SIG-M5 (cell line): Measurements from ENCODE around the gene PDE12.
"Not testable (repeated sequence)": the region's sequence is repeated elsewhere in the genome, so short reads cannot be mapped to it uniquely, and the experiment has no call there.

Experiments
- DNase-seq: peaks from one replicate; lab custom pipeline; 2025; lab: John Stamatoyannopoulos, UW

The PDE12 gene

DNA sequence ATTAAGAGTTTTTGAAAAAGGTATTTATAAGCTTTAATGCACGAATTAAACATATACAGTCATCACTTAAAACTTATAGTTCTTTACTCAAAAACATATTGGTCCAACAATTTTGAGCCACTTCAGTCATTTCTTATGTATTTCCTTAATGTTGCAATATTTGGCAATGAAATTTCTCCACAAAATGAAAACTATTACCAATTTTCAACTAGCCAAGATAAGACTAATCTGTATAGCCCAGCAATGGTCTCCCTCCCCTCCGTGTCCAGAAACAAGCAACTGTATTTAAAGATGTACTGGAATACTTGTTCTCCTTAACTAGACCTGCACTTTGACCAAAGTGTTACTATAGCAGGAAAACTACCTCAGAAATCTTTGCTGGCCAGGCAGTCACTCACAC lies 31.8 kb downstream of the PDE12 start:
- DNase-seq: no peak

DNA sequence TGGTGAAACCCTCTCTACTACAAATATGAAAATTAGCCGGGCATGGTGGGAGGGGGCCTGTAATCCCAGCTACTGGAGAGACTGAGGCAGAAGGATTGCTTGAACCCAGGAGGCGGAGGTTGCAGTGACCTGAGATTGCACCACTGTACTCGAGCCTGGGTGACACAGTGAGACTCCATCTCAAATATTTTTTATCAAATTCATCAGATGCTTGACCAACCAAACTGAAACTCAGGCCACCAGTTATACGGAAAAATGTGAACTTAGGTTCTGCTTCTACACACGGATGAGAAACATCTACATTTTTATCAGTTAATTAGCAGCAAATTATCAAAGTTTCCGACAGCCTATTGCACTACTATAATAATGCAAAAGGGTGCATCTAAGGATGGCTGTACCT lies 36.2 kb downstream of the PDE12 start:
- DNase-seq: no peak

DNA sequence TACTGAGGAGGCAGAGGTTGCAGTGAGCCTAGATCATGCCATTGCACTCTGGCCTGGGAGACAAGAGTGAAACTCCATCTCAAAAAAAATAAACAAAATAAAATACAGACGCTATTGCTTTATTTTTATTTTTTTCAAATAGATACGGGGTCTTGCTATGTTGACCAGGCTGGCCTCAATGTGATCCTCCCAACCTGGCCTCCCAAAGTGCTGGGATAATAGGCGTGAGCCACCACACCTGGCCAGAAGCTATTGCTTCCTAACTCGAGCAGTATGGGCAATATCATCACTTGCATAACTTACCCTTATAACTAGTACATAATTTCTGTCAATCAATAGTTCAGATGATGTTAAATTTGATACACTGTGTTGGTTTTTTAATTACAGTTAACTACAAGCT lies 38.1 kb downstream of the PDE12 start:
- no peak for DNase-seq

DNA sequence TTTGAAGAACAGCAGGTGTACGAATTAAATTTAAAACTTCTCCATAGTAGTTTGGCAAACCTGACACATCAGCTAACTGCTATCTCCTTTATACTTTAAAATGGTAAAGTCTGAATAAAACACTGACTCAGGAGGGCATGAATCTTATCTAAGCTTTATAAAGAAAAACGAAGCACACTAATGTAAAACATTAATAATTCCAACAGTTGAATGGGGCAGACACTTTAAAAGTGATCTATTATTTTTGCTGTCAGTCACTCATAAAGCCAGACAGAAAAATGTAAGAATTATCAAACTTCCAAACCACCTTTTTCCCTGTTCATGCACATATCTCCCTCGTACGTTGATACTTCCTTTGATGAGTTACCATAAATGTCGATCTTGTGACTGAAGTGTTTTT lies 38.5 kb downstream of the PDE12 start:
- DNase-seq: no peak

DNA sequence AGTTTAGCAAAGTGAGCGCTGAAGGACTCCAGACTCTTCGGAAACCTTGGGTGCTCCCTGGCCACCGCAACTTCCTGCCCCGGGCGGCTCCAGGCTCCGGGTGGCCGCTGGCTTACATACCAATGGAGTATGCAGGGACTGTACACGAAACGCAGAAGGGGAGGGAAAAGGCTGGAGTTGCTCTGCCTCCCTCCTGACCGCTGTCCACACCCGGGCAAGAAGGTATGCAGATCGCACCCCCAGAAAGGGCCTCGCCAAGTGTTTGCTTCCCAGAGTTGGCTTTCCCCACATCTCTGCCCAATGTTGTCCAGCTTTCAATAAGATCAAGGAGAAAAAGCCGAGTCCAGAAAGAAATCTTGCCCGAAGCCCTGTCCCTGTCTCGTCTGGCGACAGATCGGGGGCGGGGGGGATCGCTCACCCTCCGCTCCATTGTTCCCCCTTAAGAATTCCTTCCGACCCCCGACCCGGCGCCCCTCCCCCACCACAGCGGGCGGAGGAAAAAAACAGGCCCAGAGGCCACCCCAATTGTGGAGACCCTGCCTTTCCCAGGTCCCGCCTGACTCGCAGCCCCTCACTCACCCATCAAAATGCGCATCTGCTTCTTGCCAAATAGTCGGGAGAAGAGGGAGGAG lies 40.5 kb downstream of the PDE12 start:
- no peak for DNase-seq

DNA sequence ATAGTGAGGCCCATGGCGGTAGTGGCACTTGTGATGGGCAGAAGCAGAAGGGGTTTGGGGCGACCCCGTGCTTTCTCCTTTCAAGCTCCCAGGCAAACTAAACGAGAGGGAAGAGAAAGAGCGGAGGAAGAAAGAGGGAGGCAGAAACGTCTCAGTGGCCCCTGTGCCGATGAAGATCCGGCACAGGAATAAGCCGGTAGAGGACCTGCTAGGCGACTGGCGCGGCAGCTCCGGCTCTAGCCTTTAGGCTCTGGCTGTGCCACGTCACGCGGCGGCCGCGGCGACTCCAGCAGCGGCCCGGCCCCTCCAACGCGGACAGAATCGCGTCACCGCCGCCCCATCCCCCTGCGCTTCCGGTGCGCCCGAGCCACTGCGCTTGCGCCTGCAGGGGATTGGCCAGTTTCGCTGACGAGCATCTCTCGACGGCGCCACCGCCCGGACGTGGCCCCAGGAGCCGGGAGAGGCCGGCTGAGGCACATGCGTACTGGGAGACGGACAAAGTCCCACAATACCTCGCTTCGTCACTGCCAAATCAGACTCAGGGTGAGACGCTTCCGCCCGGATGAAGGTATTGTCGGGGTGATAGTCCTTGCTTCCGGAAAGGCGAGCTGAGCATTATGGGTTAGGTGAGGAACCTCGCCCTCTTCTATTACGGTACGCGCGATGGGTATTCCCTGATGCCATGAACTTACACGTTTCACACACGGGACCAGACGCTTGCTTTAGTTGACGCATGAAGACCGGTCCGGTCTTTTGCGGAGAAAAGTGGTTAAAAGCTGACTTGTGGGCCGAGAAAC lies 41.3 kb downstream of the PDE12 start, which contains the start of gene ARF4:
ARF4 (minus strand) TSS at position 218 of the 797 bp plus-strand sequence; CDS start at position 14, 204 bp downstream.
- peak; percentile 97 for DNase-seq

DNA sequence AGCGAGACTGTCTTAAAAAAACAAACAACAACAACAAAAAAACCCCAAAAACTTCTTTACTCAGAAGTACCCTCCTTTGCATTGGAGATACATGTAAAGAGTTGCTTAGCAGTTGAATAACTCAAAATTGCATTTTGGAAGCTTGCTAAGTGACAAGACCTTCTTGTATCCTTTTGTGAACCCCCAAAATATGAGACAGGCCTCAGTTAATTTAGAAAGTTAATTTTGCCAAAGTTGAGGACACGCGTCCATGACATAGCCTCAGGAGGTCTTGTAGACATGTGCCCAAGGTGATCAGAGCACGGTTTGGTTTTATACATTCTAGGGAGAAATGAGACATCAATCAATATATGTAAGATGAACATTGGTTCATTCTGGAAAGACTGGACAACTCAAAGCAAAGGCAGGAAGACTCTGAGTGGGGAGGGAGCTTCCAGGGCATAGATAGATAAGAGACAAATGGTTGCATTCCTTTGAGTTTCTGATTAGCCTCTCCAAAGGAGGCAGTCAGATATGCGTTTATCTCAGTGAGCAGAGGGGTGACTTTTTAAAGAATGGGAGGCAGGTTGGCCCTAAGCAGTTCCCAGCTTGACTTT lies 42.8 kb downstream of the PDE12 start:
- DNase-seq: no peak

DNA sequence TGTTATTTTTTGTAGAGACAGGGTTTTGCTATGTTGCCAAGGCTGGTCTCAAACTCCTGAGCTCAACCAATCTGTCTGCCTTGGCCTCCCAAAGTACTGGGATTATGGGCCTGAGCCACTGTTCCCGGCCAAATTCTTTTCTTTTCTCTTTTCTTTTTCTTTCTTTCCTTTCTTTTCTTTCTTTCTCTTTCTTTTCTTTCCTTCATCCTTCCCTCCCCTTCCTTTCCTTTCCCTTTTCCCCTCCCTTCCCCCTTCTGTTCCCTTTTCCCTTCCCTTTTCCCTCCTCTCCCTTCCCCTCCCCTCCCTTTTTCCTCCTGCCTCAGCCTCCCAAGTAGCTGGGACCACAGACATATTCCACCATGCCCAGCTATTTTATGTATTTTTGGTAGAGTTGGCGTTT lies 44.1 kb downstream of the PDE12 start:
- no peak for DNase-seq

DNA sequence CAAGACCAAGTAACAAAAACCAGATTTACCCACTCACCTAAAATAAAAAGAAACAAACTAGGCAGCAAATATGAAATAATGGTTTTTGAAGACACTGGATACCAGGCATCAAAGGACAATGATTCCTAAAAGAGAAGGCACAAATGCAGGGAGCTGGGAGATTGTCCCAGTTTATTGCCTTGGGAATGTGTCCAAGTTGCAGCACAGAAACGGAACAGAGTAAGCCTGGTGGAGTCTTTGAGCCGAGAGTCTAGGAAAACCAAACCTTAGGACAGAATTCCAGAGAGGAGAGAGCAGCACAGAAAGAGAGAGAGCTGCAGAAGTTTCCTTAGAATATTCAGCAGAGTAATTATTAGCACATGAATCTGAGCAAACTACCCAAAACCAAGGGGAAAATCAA lies 48.9 kb downstream of the PDE12 start:
- no peak for DNase-seq

DNA sequence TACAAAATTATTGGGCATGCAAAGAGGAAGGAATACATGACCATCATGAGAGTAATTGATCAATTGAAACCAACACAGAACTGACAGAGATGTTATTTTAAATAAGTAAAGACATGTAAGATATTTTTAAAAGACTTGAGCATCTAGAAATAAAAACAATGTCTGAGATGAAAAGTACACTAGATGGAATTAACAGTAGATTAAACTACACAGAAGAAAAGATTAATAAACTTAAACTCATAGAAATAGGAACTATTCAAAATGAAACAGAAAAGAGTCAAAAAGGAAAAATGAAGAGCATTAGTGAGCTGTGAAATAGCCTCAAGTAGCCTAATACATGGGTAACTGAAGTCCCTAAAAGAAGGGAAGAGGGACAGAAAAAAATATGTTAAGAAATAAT lies 49.6 kb downstream of the PDE12 start:
- DNase-seq: no peak

DNA sequence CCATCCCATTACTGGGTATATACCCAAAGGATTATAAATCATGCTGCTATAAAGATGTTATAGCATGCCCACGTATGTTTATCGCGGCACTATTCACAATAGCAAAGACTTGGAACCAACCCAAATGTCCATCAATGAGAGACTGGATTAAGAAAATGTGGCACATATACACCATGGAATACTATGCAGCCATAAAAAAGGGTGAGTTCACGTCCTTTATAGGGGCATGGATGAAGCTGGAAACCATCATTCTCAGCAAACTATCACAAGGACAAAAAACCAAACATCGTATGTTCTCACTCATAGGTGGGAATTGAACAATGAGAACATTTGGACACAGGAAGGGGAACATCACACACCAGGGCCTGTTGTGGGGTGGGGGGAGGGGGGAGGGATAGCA lies 55.8 kb downstream of the PDE12 start:
- DNase-seq: not testable (repeated sequence)

DNA sequence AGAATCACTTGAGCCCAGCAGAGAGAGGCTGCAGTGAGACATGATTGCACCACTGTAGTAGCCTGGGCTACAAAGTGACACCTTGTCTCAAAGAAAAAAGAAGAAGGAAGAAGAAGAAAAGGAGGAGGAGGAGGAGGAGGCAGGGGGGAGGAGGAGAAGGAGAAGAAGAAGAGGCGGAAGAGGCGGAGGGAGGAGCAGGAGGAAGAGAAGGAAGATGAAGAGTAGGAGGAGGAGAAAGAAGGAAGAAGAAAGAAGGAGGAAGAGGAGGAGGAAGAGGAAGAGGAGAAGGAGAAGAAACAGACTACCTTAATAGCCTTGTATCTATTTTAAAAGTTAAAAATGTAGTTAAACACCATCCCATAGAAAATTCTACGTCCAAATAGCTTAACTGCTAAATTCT lies 60.2 kb downstream of the PDE12 start:
- no peak for DNase-seq
